ENCODE data around the gene GGA1. TPM values are rescaled to one million over a fixed set of nuclear protein-coding genes. Genes with fewer than 3 reads are reported as not detected.

Gene GGA1
- total RNA-seq, 2 donors from 2014 or later: 59.9 to 61.2 TPM

GRCh38 chr22:37679670-37680069 lies 71.0 kb downstream of the GGA1 start:
- Histone ChIP-seq H3K4me1 (ENCODE audit: control insufficient read depth in 1 of 2, low read depth in 2 of 2) (peaks cover 9 to 13% of the 10 kb centered on the region in 2 donors), H3K27ac (no peak overlapping the region), H3K4me3 (no peak overlapping the region), H3K36me3 (peaks cover 17% of the 10 kb centered on the region), H3K27me3 (replicated peaks; ENCODE audit: insufficient read depth) (no peaks in the 10 kb centered on the region), H3K9me3 (no peaks in the 10 kb centered on the region)
- TF ChIP-seq, protein P1, sequence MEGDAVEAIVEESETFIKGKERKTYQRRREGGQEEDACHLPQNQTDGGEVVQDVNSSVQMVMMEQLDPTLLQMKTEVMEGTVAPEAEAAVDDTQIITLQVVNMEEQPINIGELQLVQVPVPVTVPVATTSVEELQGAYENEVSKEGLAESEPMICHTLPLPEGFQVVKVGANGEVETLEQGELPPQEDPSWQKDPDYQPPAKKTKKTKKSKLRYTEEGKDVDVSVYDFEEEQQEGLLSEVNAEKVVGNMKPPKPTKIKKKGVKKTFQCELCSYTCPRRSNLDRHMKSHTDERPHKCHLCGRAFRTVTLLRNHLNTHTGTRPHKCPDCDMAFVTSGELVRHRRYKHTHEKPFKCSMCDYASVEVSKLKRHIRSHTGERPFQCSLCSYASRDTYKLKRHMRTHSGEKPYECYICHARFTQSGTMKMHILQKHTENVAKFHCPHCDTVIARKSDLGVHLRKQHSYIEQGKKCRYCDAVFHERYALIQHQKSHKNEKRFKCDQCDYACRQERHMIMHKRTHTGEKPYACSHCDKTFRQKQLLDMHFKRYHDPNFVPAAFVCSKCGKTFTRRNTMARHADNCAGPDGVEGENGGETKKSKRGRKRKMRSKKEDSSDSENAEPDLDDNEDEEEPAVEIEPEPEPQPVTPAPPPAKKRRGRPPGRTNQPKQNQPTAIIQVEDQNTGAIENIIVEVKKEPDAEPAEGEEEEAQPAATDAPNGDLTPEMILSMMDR (IDR thresholded peaks at IDR 0.05): no peak
- ATAC-seq (ENCODE audit: insufficient number of reproducible peaks, low FRiP score, low read depth): no peak
- no peak for DNase-seq (ENCODE audit: low spot score)

DNA sequence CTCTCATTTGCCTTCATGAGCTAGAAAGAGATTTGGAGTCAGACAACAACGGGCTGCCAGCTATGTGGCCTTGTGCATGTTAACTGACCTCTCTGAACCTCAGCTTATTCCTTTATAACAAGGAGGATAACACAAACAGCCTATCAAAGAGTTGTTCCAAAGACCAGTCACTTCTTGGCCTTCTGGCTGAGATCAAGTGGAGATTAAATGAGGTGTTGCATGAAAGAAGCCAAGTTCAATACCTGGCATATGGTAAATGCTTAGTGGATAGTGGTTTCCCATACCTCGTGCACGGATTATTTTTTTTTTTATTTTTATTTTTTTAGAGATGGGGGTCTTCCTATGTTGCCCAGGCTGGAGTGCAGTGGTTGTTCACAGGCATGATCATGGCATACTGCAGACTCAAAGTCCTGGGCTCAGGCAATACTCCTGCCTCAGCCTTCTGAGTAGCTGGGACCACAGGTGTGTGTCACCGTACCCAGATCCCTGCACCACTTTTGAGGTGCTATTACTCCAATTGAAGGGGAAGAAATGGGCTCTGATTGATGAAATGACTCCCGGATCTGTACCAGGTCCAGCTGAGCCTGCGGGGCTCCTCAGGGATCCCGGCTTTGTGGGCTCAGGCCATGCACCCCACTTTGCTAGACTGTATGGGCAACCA lies 71.7 kb downstream of the GGA1 start:
- TF ChIP-seq, protein P1 (IDR thresholded peaks at IDR 0.05): no peak
- Histone ChIP-seq H3K36me3 (peaks cover 17% of the 10 kb centered on the region), H3K4me3 (no peak overlapping the region), H3K9me3 (no peaks in the 10 kb centered on the region), H3K4me1 (ENCODE audit: control insufficient read depth in 1 of 2, low read depth in 2 of 2) (peaks cover 9 to 13% of the 10 kb centered on the region in 2 donors), H3K27me3 (replicated peaks; ENCODE audit: insufficient read depth) (no peaks in the 10 kb centered on the region), H3K27ac (peak overlapping the region in 1 of 2 donors; percentile 6)
- ATAC-seq (ENCODE audit: insufficient number of reproducible peaks, low FRiP score, low read depth) (no peak), DNase-seq (ENCODE audit: low spot score) (no peak)

DNA sequence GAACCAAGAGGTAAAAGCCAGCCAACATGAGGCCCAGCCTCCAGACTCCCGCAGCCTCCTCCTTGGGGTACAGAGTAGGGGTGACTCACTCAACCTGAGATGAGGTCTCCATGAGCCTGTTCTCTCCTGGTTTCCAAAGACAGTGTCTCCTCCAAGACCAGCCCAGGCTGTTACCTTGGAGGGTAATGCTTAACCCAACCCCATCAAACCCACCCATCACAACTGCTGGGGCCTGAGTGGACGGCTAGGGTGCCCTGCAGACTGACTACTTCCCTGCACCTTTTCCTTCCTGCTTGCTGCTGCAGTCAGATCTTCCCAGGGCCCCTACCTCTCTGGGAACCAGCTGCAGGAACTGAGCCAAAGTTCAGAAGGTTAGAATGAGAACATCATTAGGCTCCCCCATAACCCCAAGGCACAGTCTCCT lies 72.4 kb downstream of the GGA1 start:
- H3K27ac ChIP-seq: peak overlapping the region in 1 of 2 donors; percentile 6

DNA sequence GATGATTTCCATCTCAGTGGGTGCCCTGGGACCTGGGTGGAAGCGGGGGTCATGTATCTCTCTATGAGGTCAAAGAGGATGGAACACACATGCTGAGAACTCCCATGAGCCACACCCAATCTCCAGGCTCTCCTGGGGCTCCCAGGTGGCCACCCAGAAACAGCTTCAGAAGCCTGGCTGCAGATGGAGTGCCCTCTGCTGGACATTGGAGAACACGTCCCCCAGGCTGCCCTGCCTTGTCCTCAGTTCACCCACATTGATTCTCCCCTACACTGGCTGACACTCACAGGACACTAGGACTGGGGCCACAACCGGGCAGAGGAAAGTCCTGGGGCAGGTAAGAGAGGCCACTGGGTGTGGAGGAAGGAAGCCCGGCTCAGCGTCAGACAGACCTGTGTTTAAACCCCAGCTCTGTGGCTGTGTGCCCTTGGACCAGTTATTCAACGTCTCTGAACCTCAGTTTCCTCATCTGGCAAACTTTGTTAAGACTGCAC lies 73.0 kb downstream of the GGA1 start:
- H3K36me3 ChIP-seq: peaks cover 17% of the 10 kb centered on the region
- peak; percentile 24 for ATAC-seq (ENCODE audit: insufficient number of reproducible peaks, low FRiP score, low read depth)
- H3K27ac ChIP-seq: no peak overlapping the region
- TF ChIP-seq, protein P1 (IDR thresholded peaks at IDR 0.05): peak; percentile 87
- no peak overlapping the region for H3K4me3 ChIP-seq
- H3K27me3 ChIP-seq (replicated peaks; ENCODE audit: insufficient read depth): no peaks in the 10 kb centered on the region
- H3K9me3 ChIP-seq: no peaks in the 10 kb centered on the region
- H3K4me1 ChIP-seq (ENCODE audit: control insufficient read depth in 1 of 2, low read depth in 2 of 2): peaks cover 9 to 17% of the 10 kb centered on the region in 2 donors
- no peak for DNase-seq (ENCODE audit: low spot score)

More for the DNA sequence above, 72.4 kb downstream of the GGA1 start:
- no peaks in the 10 kb centered on the region for H3K9me3 ChIP-seq
- DNase-seq (ENCODE audit: low spot score): no peak
- H3K36me3 ChIP-seq: peaks cover 17% of the 10 kb centered on the region
- H3K27me3 ChIP-seq (replicated peaks; ENCODE audit: insufficient read depth): no peaks in the 10 kb centered on the region
- H3K4me1 ChIP-seq (ENCODE audit: control insufficient read depth in 1 of 2, low read depth in 2 of 2): peaks cover 9 to 16% of the 10 kb centered on the region in 2 donors
- TF ChIP-seq, protein P1 (IDR thresholded peaks at IDR 0.05): no peak
- H3K4me3 ChIP-seq: no peak overlapping the region
- ATAC-seq (ENCODE audit: insufficient number of reproducible peaks, low FRiP score, low read depth): no peak

Other genes starting within 250 kb of the GGA1 start
- gene ELFN2, start 181.4 kb upstream of the GGA1 start, total RNA-seq: not detected
- 10 to 100 TPM; 18.1 to 25.5 TPM for gene MFNG, start 122.5 kb upstream of the GGA1 start, total RNA-seq
- gene CARD10, start 89.4 kb upstream of the GGA1 start, total RNA-seq: 10 to 100 TPM in 1 of 2 donors, 1 to 10 TPM in 1; 7.2 to 11.0 TPM
- 100 to 1,000 TPM in 1 of 2 donors, 10 to 100 TPM in 1; 61.6 to 104 TPM for gene CDC42EP1, start 48.4 kb upstream of the GGA1 start, total RNA-seq
- gene LGALS2, start 28.7 kb upstream of the GGA1 start, total RNA-seq: not detected
- gene SH3BP1, start 30.8 kb downstream of the GGA1 start, total RNA-seq: 10 to 100 TPM in 1 of 2 donors, 1 to 10 TPM in 1; 5.6 to 14.2 TPM
- 10 to 100 TPM in 1 of 2 donors, 1 to 10 TPM in 1; 6.3 to 13.8 TPM for gene PDXP, start 49.9 kb downstream of the GGA1 start, total RNA-seq
- gene LGALS1, start 66.8 kb downstream of the GGA1 start, total RNA-seq: 1,000 to 10,000 TPM; 1,470 to 1,957 TPM
- 10 to 100 TPM; 11.1 to 58.9 TPM for gene NOL12, start 77.5 kb downstream of the GGA1 start, total RNA-seq
- gene TRIOBP, start 88.2 kb downstream of the GGA1 start, total RNA-seq: 100 to 1,000 TPM; 126 to 146 TPM
- gene GCAT, start 199.1 kb downstream of the GGA1 start, total RNA-seq: 10 to 100 TPM in 1 of 2 donors, 1 to 10 TPM in 1; 3.9 to 42.5 TPM
- not detected for gene GALR3, start 214.5 kb downstream of the GGA1 start, total RNA-seq
- gene ANKRD54, start 235.5 kb downstream of the GGA1 start, total RNA-seq: 10 to 100 TPM; 33.0 to 45.1 TPM
- gene EIF3L, start 240.6 kb downstream of the GGA1 start, total RNA-seq: 100 to 1,000 TPM; 224 to 226 TPM